Measurements from ENCODE around the gene LCMT1.

- TF ChIP-seq SETDB1 (CRISPR knock-in tag; IDR thresholded peaks at IDR 0.05; ENCODE audit: borderline replicate concordance) (no peak), MAZ (IDR thresholded peaks at IDR 0.05; ENCODE audit: borderline replicate concordance, low read depth, low read length) (no peak), MAZ (CRISPR knock-in tag; IDR thresholded peaks at IDR 0.05; ENCODE audit: low read depth) (no peak), CTCF (CRISPR knock-in tag; IDR thresholded peaks at IDR 0.05) (no peak), ZNF512B (CRISPR knock-in tag; IDR thresholded peaks at IDR 0.05; ENCODE audit: borderline replicate concordance) (no peak), MAX (IDR thresholded peaks at IDR 0.05) (no peak), ZNF850 (CRISPR knock-in tag; conservative IDR thresholded peaks at IDR 0.05) (no peak), MEIS2 (CRISPR knock-in tag; IDR thresholded peaks at IDR 0.05) (no peak), ZBTB38 (CRISPR knock-in tag; IDR thresholded peaks at IDR 0.05) (no peak), EZH2 (conservative IDR thresholded peaks at IDR 0.05; ENCODE audit: low read depth, low read length) (no peak), AGO1 (IDR thresholded peaks at IDR 0.05; ENCODE audit: low read depth, low read length, poor library complexity, severe bottlenecking) (no peak), MAFK (conservative IDR thresholded peaks at IDR 0.05 in 1 of 2, IDR thresholded peaks at IDR 0.05 in 1 of 2; ENCODE audit: low read length in 2 of 2) (no peak), ZNF235 (CRISPR knock-in tag; IDR thresholded peaks at IDR 0.05; ENCODE audit: borderline replicate concordance) (no peak)
Observed at GRCh38 chr16:25213709-25214397, 102.3 kb downstream of the LCMT1 start.
